Kasumi-1 (cell line): ENCODE results near the gene SAPCD2.

ENCODE experiments used
- DNase-seq, 2 experiments: peaks; one replicate each; lab custom pipeline; 2025; lab: John Stamatoyannopoulos, UW

The SAPCD2 gene

DNA sequence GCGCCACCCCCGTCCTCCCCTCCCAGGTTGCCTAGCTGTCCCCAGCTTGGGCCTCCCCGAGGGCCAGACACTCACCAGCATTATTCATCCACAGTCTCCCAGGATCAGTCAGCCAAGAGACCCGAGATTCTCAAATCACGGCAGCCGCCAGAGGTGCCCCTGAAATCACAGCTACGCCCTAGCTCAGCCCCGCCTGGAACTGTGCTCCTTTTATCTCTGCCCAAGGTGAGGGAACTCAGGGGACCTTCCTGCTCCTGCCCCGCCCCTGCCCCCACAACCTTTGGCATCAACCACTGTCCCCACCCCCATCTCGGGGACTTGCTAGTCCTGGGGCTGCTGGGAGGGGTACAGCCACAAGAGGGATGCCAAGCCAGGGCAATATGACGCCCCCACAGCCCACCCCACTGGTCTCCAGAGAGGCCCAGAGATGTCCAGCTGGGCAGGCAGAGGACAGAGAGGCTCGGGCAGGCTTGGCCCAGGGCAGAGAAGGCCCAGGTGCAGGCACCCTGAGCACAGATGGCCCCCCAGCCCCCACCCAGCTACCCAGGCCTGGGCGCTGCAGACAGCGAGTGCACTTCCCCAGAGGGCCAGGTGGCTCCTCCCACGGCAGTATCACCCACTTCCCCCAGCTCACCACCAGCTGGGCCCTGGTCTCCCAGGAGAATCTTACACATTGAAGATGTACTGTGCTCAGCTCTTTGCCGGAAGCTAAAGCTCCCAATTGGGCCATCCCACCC lies 38.3 kb downstream of the SAPCD2 start, which contains the start of gene FUT7:
FUT7 (minus strand) TSS at position 185 of the 737 bp plus-strand sequence; CDS start at position 88, 97 bp downstream.
- peak; percentile 34 to 54 for DNase-seq

DNA sequence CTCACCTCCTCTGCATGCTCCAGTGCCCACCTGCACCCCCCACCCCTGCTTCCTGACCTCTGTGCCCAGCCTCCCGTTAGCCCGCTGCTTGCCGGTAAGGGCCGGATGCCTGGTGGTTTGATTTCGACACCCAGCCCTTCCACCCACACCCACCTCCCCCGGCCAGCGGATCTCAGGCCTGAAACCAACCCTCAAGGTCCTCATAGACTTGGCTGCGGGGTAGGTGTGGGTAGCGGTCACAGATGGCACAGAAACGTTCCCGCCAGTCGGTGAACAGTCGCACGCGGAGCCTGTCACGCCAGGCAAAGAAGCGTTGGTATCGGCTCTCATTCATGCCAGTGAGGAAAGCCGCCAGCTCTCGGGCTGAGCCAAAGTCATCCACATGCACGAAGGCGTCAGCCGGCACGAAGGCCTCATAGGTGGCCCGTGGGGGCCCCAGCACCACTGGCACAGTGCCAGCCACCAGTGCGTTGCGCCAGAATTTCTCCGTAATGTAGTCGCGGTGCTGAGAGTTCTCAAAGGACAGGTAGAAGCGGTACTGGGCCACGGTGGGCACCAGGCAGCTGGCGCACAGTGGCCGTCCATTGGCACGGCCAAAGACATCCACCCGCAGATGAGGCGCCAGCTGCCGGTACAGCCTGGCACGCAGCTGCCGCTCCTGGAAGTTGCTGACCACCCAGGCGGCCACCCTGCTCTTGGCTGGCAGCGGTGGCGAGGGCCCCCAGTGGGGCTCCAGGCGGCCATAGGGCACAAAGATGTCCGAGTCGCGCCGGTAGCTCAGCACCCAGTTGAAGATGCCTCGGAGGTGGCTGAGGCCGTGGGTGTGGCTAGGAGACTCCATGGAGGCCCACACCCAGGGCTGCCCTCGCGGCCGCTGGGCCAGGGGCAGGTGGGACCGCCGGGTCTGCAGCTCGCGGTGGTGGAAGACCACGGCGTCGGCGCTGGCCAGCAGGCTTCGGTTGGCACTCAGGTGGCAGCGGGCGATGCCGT lies 39.5 kb downstream of the SAPCD2 start:
- DNase-seq: peak; percentile 34 to 52

DNA sequence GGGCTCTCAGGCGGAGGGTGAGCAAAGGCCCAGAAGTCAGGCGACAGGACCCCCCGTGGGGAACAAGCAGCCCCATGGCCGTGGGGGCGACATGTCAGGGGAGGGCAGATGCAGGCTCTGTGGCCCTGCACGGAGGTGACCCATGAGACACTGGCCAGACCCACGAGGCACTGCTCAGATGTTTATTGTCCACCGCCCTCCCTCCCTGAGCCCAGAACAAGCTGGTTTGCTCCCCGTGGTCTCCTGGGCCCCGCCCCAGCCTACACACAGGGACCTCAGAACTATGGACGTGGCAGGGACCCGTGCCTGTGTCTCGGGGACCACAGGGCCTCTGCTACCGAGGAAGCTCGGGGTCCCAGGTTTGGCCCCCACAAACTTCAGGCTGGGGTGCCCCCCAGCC lies 40.4 kb downstream of the SAPCD2 start:
- DNase-seq: no peak

DNA sequence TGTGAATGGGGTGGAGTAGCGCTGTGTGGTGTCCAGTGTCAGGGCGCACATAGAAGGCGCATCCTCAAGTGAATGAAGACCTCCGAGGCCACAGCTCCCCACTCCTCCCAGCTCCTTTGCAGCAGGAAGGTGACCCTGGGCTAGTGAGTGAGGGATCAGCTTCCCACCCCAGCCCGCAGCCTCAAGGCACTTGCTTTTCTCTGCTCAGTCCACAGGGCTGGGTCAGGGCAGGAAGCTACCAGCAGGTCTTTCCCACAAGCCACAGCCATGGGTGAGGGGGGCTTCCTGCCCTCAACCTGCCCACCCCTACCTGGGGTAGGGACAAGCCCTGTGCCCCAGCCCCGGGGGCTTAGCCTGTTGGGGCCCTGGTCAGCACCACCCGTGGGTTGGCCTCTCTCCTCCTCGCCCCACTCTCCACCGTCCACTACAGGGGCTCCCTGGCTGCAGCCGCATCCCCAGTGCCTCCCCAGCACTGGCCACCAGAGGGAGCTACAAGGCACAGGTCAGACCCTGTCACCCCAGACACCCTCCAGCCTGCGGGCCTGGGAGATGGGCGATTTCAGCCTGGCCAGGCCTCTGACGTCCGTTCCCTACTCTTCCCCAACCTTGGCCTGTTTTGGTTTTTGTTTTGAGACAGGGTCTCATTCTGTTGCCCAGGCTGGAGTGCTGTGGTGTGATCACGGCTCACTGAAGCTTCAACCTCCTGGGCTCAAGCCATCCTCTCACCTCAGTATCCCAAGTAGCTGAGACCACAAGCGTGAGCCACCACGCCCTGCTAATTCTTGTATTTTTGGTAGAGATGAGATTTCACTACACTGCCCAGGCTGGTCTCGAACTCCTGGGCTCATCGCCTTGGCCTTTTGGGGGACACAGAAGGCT lies 41.1 kb downstream of the SAPCD2 start:
- peak; percentile 12 to 15 for DNase-seq

DNA sequence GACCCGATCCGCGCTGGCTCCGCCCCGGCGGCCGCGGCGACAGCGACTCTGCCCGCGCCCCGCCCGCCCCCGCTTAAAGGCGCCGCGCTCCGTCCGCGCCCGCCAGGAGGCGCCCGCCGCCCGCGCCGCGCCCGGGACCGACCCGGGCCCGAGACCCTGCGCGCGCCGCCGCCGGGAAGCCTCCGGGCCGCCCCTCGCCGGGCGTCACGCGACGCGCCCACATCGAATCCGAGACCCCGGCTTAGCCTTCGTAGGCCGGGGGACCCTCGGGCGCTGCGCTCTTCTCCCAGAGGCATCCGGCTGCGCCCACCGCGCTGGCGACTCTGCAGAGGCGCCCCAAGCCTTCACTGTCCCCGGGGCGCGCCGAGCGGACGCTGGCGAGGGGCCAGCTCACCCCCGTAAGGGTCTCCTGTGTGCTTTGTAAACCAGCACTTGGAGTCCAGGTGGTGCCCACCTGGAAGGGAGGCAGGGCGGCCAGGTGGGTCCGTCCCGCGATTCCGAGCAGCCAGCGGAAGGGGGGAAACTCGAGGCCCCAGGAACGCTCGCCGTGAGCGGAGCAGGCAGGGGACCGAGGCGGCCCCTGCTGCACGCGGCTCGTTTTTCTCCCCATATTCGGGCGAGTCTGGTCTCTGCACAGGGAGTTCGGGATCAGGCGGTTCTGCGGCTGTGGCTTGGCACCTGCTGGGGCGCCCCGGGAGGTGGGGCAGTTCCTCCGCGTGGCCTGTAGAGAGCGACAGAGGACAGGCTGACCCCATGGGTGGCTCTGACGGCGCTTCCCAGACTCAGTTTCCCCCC lies 41.9 kb downstream of the SAPCD2 start:
- DNase-seq: peak; percentile 32 to 59

DNA sequence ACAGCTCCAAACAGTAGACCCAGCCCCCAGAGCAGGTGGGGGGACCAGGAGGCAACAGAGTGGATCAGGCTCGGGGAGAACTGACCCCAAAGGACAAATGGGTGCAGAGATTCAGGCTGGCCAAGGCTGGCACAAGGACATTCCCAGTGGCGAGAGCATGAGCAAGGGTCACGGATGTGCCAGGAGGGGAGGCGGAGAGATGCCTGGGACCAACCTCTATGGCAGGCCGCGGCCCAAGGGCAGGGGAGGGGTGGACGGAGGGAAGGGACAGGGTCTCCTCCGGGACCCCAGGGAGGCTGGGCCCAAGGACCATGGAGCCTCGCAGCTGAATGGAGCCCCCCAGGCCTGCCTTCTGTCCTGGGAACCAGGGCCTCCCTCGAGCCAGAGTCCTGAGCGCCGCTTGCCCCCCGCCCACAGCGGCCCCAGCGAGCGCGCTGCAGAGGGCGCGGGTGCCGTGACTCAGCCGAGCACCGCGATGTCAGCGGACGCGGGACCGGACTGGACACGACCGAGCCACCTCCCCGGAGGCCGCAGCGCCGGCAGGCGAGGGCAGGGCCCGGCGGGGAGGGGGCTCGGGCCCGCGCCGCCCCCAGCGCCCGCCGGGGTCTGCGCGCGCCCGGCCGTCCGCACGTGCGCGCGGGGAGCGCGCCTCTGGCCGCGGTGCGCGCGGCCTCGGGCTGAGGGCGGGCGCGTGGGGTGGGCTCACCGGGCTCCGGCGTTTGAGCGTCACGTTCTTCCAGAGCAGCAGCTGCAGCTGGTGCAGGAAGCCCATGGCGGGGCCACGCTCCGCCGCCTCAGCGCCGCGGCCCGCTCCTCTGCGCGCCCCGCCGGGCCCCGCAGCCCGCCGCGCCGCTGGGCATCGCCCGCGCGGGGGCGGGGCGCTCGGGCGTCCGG lies 42.7 kb downstream of the SAPCD2 start, which contains the start of gene ABCA2:
ABCA2 (minus strand) TSS at position 869 of the 894 bp plus-strand sequence; CDS start at position 772, 97 bp downstream.
- DNase-seq: no peak

DNA sequence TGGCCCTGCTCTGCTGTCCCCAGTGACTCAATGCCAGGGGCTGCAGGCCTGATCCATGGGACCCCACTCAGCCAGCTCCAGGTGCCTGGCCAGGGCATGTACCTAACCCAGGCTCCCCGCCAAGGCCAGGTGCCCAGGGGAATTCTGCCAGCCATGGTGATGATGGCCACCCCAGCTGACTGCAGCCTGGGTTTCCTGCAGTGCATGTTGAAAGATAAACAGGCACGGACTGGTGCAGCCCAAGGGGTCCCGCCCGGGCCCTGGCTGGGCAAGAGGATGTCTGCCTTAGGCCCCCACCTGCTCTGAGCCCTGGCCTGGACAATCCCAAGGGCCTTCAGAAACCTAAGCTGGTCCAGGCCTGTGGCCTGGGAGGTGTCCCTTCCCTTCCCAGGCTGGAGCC lies 43.5 kb downstream of the SAPCD2 start:
- no peak for DNase-seq

DNA sequence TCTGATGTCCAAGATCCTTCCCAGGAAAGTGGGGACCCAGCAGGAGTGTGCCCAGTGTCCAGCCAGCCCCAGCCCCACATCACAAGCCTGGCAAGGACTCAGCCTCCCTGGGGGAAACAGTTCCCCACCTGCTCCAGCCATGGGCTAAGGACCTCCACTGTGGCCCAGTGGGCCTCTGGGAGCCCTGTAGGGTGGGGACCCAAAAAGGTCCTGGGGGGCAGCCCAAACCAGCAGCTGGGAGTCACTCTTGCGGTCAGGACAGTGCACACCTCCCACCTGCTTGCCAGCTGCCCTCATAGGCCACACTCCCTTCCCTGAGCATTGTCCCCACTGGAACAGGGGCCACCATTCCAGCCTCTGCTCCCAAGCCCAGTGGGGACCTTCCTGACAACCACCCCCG lies 44.0 kb downstream of the SAPCD2 start:
- no peak for DNase-seq

DNA sequence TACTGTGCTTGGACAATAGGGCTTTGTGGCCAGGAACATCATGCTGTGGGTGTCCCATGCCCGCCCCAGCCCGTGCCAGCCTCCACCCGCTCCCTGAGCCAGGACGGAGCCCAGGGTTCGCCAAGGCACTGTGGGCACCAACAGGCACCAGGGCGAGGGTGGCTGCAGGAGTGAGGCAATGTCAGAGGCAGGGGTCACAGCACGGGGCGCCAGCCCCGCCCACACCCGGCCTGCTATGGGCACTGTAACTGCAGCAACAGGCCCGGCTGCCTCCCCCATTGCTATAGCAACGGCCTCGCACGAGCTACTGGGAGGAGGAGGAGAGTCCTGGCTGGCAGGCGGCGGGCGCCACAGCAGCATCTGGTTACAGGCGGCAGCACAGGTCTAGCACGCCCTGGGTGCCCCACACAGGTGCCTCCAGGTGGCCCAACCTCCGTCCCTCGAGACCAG lies 44.8 kb downstream of the SAPCD2 start:
- DNase-seq: no peak

DNA sequence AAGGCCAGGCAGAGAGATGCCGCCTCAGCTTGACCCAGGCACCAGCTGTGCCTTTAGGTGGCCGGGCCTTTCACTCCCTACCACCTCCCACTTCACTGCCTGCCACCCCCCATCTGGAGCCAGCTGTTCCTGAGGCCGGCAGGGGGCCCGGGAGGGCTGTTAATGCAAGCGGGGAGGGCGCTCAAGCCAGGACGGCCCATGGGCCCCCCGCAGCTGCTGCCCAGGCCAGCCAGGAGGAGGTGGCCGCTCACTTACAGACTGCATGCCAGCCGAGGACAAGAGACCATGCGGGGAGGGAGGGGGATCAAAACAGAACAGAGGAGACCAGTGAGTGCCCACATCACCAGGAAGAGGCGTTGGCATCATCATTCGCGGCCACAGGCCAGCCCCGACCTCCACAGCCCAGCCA lies 46.8 kb downstream of the SAPCD2 start:
- no peak for DNase-seq

DNA sequence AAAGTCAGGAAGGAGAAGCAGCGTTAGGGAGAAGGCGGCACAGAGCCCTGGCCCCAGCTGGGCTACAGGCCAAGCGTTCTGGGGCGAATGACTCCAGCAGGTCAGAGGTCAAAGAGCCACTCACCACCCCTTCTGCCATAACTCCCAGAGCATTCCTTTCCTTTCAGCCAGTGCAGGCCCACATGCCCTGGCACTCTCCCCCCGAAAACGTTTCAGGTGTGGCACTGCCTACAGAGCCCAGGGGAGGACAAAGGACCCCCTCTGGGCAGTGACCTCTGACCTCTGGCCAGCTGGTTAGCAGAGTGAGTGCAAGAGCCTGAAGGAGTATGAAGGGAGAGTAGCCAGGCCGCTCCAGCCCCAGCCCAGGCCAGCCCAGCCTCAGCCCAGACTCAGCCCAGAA lies 47.2 kb downstream of the SAPCD2 start:
- no peak for DNase-seq

DNA sequence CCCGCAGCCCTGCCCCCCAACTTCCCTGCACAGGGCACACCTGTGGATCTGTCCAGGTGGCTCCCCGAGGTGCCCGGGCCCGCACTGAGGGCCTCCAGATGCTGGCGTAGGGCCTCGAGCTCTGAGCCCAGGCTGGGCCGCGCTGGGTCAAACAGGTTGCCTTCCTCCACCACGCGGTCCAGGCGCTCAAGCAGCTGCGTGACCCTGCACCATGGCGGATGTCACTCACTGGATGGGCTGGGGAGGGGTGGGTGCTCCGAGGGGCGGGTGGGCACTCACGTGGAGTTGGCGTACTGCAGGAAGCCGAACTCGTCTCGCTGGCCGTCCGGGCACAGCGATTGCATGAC lies 47.7 kb downstream of the SAPCD2 start:
- DNase-seq: no peak

DNA sequence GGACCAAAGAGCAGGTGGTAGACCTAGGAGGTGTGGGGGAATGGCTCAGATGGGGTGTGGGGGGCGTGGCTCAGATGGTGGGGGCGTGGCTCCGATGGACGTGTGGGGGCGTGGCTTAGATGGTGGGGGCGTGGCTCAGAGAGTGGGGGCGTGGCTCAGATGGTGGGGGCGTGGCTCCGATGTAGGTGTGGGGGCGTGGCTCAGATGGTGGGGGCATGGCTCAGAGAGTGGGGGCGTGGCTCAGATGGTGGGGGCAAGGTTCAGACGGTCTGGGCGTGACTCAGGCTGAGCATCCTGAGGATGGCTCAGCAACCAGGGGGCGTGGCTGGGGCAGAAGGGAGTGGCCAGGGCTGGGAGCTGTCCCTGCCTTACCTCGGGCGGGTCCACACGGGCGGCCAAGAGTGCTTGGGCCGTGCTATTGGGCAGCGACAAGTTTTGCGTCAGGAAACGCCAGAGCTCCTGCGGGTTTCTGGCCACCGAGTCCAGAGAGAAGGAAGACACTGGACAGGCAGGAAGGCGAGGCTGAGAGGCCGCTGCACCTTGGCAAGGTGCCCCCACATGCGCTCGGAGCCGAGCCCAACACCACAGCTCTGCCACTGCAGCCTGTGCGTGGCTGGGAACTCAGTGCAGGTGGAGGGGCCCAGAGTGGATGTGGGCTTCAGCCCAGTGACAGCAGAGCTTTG lies 48.2 kb downstream of the SAPCD2 start:
- peak; percentile 14 to 46 for DNase-seq

DNA sequence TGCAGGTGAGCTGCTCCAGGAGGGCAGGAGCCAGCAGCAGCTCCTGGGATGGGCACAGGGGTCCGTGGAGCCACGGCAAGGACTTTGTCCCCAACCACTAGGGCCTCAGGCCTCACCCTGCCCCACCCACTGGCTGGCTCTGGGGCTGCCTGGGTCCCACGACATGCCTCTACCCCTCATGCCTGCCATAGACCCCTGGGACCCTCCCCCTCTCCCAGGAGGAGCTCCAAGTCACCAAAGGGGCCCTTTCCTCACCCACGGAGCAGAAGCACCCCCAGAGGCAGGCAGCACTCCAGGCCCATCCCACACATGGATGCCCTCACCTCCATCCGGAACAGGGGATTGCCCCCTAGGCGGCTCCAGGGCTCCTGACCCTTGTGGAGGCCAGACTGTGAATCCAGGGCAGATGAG lies 48.8 kb downstream of the SAPCD2 start:
- DNase-seq: no peak

DNA sequence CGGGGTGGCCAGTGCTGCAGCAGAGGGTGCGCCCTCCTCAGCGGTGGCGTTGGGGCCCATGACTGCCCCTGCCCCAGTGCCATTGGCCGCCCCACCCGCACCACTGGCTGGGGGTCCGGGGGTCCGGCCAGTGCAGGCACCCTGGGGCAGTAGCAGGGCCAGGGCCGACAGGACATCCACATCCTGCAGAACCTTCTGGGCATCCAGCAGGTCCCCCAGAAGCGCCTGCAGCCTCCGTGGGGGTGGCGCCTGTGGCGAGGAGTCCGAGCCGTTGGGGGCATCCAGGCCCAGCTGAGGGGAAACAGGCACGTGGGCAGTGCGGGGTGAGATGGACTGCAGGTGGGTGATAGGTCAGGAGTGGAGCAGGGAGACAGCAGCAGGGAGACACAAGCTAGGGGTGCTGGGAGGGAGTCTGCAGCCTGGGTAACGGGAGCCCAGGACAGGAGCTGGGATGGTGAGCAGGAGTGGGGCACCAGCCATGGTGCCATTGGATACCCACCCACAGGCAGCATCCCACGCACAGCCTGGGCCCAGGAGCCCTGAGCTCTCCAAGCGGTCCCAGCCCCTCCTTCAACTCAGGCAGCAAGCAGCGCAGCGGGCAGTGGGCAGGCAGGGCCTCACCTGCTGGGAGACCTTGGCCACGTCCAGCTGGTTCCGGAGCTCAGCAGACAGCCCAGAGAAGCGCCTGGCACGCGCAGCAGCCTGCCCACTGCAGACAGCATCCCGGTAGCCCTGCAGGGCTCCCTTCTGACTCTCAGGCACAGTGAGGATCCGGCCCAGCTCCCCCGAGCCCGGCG lies 49.4 kb downstream of the SAPCD2 start:
- no peak for DNase-seq

DNA sequence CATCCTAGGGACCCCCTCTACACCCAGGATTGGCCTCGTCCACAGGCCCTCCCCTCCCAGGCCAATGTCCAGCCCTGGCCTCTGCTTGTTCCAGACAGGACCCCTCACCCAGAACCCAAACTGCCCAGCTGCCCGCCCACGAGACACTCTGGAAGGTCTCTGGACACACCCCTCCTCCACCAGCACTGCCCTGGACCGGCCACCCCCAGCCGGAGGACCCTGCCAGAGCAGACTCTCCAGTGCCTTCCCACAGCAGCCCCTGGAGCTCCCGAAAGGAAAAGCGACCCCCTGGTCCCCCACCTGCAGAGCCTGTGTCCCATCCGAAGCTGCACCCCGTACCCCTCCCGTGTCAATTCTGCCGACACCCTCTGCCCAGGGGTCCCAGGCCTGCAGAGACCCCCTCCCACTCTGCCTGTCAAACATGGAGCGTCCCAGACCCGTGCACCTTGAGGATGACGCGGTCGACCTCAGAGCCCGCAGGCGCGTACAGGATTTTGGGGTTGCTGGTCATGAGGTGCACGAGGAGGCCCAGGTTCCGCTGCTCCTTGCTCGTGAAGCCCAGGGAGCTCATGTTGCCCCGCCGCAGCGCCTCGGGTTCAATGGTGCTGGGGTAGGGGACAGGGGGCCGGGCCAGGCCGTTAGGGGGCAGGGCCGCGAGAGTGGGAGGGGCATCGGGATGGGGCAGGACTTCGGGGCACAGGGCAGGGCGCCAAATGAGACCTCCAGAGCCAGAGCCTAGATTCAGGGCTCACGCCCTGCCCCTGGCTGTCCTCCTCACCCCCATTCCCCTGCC lies 50.3 kb downstream of the SAPCD2 start:
- DNase-seq: no peak

DNA sequence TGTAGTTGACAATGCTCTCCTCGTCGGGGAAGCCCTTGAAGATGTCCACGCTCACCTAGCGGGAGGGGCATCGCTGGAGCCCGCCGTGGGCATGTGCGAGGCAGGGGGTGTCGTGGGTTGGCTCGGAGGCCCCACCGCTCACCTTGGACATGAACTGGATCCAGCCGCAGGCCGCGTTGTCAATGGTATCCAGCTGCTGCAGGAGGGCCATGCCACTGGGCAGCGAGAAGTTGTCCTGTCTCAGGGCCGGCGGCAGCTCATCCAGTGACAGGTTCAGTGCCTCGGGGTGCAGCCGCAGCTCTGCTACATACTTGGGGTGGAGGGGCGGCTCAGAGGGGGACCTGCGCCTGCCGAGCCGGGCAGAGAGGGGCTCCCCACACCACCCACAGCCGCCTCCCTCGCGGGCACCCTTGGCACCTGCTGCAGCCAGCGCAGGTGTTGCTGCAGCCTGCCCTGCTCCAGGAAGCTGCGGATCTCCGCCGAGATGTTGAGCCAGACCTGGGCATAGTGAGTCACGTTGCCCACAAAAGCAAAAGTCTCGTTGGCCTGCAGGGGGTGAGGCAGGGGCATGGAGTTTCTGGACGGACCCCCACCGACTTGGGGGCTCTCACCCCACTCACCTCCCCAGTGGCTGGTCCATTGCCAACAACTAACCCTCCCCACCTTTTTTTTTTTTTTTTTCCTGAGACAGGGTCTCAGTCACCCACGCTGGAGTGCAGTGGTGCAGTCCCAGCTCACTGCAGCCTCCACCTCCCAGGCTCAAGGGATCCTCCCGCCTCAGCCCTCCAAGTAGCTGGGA lies 51.4 kb downstream of the SAPCD2 start:
- DNase-seq: no peak
